OCI-LY1 (cell line): Measurements from ENCODE around the gene KAT14.

Experiments used
- H2AFZ ChIP-seq: fragments of 200-600 bp; sonication (generic), shearing (Covaris generic); 2 replicates; pipeline ENCODE4 v1.6.0; 2014; ENCODE audit warnings: antibody characterized with exemption, mild to moderate bottlenecking, low read length
- H3F3A ChIP-seq: fragments of 200-600 bp; sonication (generic), shearing (Covaris generic); 2 replicates; pipeline ENCODE4 v1.6.0; 2014; ENCODE audit warnings: mild to moderate bottlenecking, antibody characterized with exemption, low read length, moderate library complexity; ENCODE audit not compliant: insufficient read depth
- H3K27ac ChIP-seq: fragments of 200-600 bp; sonication (generic); 2 replicates; pipeline ENCODE4 v1.5.1; 2014; ENCODE audit warnings: low read length, mixed run types, mild to moderate bottlenecking, low read depth; ENCODE audit not compliant: poor library complexity, severe bottlenecking
- H3K27me3 ChIP-seq: fragments of 200-600 bp; sonication (generic); 2 replicates; pipeline ENCODE4 v1.6.0; 2014; ENCODE audit warnings: antibody characterized with exemption, mild to moderate bottlenecking, low read length, moderate library complexity; ENCODE audit not compliant: insufficient read depth
- H3K36me3 ChIP-seq: fragments of 200-600 bp; sonication (generic); 2 replicates; pipeline ENCODE4 v1.6.1; 2014; ENCODE audit warnings: mild to moderate bottlenecking, antibody characterized with exemption, low read length, moderate library complexity, mixed read lengths; ENCODE audit not compliant: insufficient read depth
- H3K4me1 ChIP-seq: fragments of 200-600 bp; sonication (generic); 2 replicates; pipeline ENCODE4 v1.5.1; 2014; ENCODE audit warnings: mild to moderate bottlenecking, low read length, moderate library complexity; ENCODE audit not compliant: insufficient read depth, severe bottlenecking
- H3K4me2 ChIP-seq: fragments of 200-600 bp; sonication (generic), shearing (Covaris generic); 2 replicates; pipeline ENCODE4 v1.6.1; 2014; ENCODE audit warnings: low read length
- H3K4me3 ChIP-seq: fragments of 200-600 bp; sonication (generic); 2 replicates; pipeline ENCODE4 v1.5.1; 2014; ENCODE audit warnings: low read length, low read depth, mild to moderate bottlenecking, mixed read lengths; ENCODE audit not compliant: poor library complexity, severe bottlenecking
- H3K79me2 ChIP-seq: fragments of 200-600 bp; shearing (Covaris generic); 2 replicates; pipeline ENCODE4 v1.6.1; 2016; ENCODE audit warnings: mixed run types, low read length, mixed read lengths; ENCODE audit not compliant: insufficient read depth
- H3K9ac ChIP-seq: fragments of 200-600 bp; sonication (generic), shearing (Covaris generic); 2 replicates; pipeline ENCODE4 v1.6.1; 2014; ENCODE audit warnings: mild to moderate bottlenecking, low read length, mixed read lengths
- H3K9me2 ChIP-seq: fragments of 200-600 bp; sonication (generic), shearing (Covaris generic); 2 replicates; pipeline ENCODE4 v1.6.1; 2014; ENCODE audit warnings: low read depth, mild to moderate bottlenecking, low read length, mixed read lengths
- H3K9me3 ChIP-seq: fragments of 200-600 bp; shearing (Covaris generic); 2 replicates; pipeline ENCODE4 v1.6.1; 2014; ENCODE audit warnings: low read length, mixed read lengths
- H4K20me1 ChIP-seq: fragments of 200-600 bp; sonication (generic), shearing (Covaris generic); 2 replicates; pipeline ENCODE4 v1.6.0; 2016; ENCODE audit warnings: mild to moderate bottlenecking, low read length; ENCODE audit not compliant: insufficient read depth
- EZH2 ChIP-seq: fragments of 200-600 bp; sonication (generic), shearing (Covaris generic); IDR thresholded peaks from 2 replicates; pipeline ENCODE4 v1.8.0; 2017; ENCODE audit warnings: borderline replicate concordance, mixed run types, mild to moderate bottlenecking, antibody characterized with exemption, low read length, moderate library complexity, mixed read lengths
- TF ChIP-seq, protein P1 (sequence below): fragments of 200-600 bp; sonication (generic), shearing (Covaris generic); IDR thresholded peaks from 2 replicates; pipeline ENCODE4 v1.5.1; 2017; ENCODE audit warnings: mild to moderate bottlenecking, antibody characterized with exemption, low read length, moderate library complexity, mixed read lengths

KAT14 gene

GRCh38 chr20:18139832-18140231 is 2.2 kb downstream of the KAT14 start:
- Histone ChIP-seq H4K20me1 (no peaks in the 10 kb centered on the region; the same call in 1 of the 2 replicates), H3K79me2 (peaks cover 18% of the 10 kb centered on the region), H3K4me1 (peaks cover 24% of the 10 kb centered on the region), H3K4me2 (peak overlapping the region; percentile 98), H2AFZ (no peak overlapping the region), H3K27ac (no peak overlapping the region), H3K9ac (no peak overlapping the region; the same call in 1 of the 2 replicates), H3K27me3 (no peaks in the 10 kb centered on the region), H3K4me3 (peak overlapping the region; percentile 93), H3K9me2 (no peaks in the 10 kb centered on the region), H3K9me3 (no peaks in the 10 kb centered on the region), H3F3A (no peaks in the 10 kb centered on the region), H3K36me3 (peaks cover 28% of the 10 kb centered on the region)
- TF ChIP-seq EZH2, result no peak
- TF ChIP-seq, protein P1, sequence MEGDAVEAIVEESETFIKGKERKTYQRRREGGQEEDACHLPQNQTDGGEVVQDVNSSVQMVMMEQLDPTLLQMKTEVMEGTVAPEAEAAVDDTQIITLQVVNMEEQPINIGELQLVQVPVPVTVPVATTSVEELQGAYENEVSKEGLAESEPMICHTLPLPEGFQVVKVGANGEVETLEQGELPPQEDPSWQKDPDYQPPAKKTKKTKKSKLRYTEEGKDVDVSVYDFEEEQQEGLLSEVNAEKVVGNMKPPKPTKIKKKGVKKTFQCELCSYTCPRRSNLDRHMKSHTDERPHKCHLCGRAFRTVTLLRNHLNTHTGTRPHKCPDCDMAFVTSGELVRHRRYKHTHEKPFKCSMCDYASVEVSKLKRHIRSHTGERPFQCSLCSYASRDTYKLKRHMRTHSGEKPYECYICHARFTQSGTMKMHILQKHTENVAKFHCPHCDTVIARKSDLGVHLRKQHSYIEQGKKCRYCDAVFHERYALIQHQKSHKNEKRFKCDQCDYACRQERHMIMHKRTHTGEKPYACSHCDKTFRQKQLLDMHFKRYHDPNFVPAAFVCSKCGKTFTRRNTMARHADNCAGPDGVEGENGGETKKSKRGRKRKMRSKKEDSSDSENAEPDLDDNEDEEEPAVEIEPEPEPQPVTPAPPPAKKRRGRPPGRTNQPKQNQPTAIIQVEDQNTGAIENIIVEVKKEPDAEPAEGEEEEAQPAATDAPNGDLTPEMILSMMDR, result no peak

GRCh38 chr20:18144541-18145099 is 7.0 kb downstream of the KAT14 start:
- no peak overlapping the region for H3K4me2 ChIP-seq
- peaks cover 2% of the 10 kb centered on the region for H3K79me2 ChIP-seq
- H3K27ac ChIP-seq, result no peak overlapping the region
- H3K9me2 ChIP-seq, result no peaks in the 10 kb centered on the region
- peaks cover 41% of the 10 kb centered on the region for H3K36me3 ChIP-seq
- H3K4me1 ChIP-seq, result peaks cover 7% of the 10 kb centered on the region
- no peaks in the 10 kb centered on the region; the same call in 1 of the 2 replicates for H4K20me1 ChIP-seq
- no peak overlapping the region for H3K4me3 ChIP-seq
- no peak for TF ChIP-seq EZH2
- TF ChIP-seq, protein P1, result no peak
- no peaks in the 10 kb centered on the region for H3F3A ChIP-seq
- H3K9me3 ChIP-seq, result no peaks in the 10 kb centered on the region
- no peak overlapping the region for H2AFZ ChIP-seq
- H3K27me3 ChIP-seq, result no peaks in the 10 kb centered on the region
- no peak overlapping the region for H3K9ac ChIP-seq

DNA sequence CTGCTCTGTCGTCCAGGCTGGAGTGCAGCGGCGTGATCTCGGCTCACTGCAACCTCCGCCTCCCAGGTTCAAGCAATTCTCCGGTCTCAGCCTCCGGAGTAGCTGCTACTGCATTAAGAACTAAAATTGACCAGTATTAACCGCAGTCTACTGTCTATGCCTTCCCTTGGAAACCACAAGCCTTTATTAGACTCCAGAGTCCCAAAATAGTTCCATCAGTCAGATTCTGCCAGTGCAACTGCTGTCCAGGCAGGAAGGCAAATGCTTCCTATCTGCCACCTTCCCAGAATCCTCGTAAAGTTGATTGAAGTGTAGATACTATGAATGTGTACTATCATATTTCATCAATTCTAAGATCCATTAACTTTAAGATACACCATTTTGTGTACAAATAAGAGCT is 16.7 kb downstream of the KAT14 start:
- Histone ChIP-seq H3K79me2 (no peaks in the 10 kb centered on the region), H3K9me3 (no peaks in the 10 kb centered on the region), H3F3A (no peaks in the 10 kb centered on the region), H3K4me2 (no peak overlapping the region), H3K4me1 (no peaks in the 10 kb centered on the region), H3K4me3 (no peak overlapping the region), H3K36me3 (peaks cover 59% of the 10 kb centered on the region), H2AFZ (no peak overlapping the region), H3K9ac (no peak overlapping the region), H4K20me1 (no peaks in the 10 kb centered on the region), H3K27ac (no peak overlapping the region), H3K9me2 (no peaks in the 10 kb centered on the region), H3K27me3 (no peaks in the 10 kb centered on the region)
- TF ChIP-seq, protein P1, result no peak
- TF ChIP-seq EZH2, result no peak
